ENCODE data around the gene THSD4.

THSD4 gene

DNA sequence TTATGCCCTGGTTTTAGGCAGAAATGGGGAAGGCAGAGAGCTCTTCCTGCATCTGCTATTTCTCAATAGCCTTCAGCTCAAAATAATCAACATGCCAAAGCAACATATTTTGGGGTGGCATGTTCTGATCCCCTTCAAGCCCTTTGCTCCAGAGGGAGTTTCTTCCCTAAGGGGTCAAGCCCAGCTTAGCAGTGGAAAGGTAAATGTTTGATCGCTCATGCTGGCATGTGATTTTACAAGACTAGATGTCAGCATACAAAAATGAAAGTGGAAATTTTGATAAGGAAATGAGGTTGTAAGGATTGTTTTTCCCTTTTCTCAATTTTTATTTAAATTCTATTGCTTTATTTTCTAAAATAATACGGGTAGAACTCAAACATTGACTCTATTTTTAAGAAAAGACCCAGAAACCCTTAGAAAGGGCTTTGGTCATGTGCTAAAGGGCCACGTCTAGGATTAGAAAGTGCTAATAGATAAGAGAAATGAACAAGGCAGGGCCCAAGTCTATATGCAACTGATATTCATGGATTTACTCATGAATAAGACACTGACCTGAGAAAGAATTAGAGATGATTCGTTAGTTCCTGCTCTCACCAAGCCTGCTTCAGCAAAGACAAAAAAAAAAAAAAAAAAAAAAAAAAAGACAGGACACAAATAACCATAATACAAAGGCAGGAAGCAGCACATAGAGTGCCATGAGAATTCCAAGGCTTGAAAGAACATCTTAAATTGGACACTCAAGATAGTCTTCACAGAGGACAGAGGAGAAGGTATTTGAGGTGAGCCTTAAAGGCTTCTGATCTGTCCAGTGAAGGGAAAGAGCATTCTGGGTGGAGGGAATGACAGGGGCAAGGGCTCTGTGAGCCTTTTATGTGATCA, 640.1 kb downstream of the THSD4 start:
- DNase-seq (ENCODE audit: low read depth in 1 of 2, low spot score in 1 of 2): no peak
- Histone ChIP-seq H3K27ac (replicated peaks) (no peak overlapping the region), H3K27me3 (ENCODE audit: insufficient read depth, poor library complexity, severe bottlenecking) (peaks cover 3% of the 10 kb centered on the region), H3K4me3 (replicated peaks; ENCODE audit: insufficient read depth, low read length) (no peak overlapping the region)
- TF ChIP-seq GABPA (IDR thresholded peaks at IDR 0.05; ENCODE audit: low read depth): no peak
- no peak for TF ChIP-seq SPI1 (IDR thresholded peaks at IDR 0.05; ENCODE audit: borderline replicate concordance, low read depth)
- TF ChIP-seq, protein P1, sequence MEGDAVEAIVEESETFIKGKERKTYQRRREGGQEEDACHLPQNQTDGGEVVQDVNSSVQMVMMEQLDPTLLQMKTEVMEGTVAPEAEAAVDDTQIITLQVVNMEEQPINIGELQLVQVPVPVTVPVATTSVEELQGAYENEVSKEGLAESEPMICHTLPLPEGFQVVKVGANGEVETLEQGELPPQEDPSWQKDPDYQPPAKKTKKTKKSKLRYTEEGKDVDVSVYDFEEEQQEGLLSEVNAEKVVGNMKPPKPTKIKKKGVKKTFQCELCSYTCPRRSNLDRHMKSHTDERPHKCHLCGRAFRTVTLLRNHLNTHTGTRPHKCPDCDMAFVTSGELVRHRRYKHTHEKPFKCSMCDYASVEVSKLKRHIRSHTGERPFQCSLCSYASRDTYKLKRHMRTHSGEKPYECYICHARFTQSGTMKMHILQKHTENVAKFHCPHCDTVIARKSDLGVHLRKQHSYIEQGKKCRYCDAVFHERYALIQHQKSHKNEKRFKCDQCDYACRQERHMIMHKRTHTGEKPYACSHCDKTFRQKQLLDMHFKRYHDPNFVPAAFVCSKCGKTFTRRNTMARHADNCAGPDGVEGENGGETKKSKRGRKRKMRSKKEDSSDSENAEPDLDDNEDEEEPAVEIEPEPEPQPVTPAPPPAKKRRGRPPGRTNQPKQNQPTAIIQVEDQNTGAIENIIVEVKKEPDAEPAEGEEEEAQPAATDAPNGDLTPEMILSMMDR (IDR thresholded peaks at IDR 0.05; ENCODE audit: insufficient read depth, low read length): no peak
- TF ChIP-seq, protein P2, sequence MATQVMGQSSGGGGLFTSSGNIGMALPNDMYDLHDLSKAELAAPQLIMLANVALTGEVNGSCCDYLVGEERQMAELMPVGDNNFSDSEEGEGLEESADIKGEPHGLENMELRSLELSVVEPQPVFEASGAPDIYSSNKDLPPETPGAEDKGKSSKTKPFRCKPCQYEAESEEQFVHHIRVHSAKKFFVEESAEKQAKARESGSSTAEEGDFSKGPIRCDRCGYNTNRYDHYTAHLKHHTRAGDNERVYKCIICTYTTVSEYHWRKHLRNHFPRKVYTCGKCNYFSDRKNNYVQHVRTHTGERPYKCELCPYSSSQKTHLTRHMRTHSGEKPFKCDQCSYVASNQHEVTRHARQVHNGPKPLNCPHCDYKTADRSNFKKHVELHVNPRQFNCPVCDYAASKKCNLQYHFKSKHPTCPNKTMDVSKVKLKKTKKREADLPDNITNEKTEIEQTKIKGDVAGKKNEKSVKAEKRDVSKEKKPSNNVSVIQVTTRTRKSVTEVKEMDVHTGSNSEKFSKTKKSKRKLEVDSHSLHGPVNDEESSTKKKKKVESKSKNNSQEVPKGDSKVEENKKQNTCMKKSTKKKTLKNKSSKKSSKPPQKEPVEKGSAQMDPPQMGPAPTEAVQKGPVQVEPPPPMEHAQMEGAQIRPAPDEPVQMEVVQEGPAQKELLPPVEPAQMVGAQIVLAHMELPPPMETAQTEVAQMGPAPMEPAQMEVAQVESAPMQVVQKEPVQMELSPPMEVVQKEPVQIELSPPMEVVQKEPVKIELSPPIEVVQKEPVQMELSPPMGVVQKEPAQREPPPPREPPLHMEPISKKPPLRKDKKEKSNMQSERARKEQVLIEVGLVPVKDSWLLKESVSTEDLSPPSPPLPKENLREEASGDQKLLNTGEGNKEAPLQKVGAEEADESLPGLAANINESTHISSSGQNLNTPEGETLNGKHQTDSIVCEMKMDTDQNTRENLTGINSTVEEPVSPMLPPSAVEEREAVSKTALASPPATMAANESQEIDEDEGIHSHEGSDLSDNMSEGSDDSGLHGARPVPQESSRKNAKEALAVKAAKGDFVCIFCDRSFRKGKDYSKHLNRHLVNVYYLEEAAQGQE (IDR thresholded peaks at IDR 0.05; ENCODE audit: insufficient replicate concordance, low read depth): no peak
- no peak for TF ChIP-seq POLR2AphosphoS5 (IDR thresholded peaks at IDR 0.05; ENCODE audit: low read depth)

- Histone ChIP-seq H3K27ac (replicated peaks) (no peak overlapping the region), H3K27me3 (ENCODE audit: insufficient read depth, poor library complexity, severe bottlenecking) (peaks cover under 1% of the 10 kb centered on the region), H3K4me3 (replicated peaks; ENCODE audit: insufficient read depth, low read length) (no peak overlapping the region)
- DNase-seq (ENCODE audit: low read depth in 1 of 2, low spot score in 1 of 2): no peak
- TF ChIP-seq, protein P1 (IDR thresholded peaks at IDR 0.05; ENCODE audit: insufficient read depth, low read length): no peak
- TF ChIP-seq GABPA (IDR thresholded peaks at IDR 0.05; ENCODE audit: low read depth): no peak
- no peak for TF ChIP-seq POLR2AphosphoS5 (IDR thresholded peaks at IDR 0.05; ENCODE audit: low read depth)
- TF ChIP-seq, protein P2 (IDR thresholded peaks at IDR 0.05; ENCODE audit: insufficient replicate concordance, low read depth): no peak
- no peak for TF ChIP-seq SPI1 (IDR thresholded peaks at IDR 0.05; ENCODE audit: borderline replicate concordance, low read depth)
These were observed 641.5 kb downstream of the THSD4 start for GRCh38 chr15:71756599-71757352.

- DNase-seq (ENCODE audit: low read depth in 1 of 2, low spot score in 1 of 2): no peak
- Histone ChIP-seq H3K27me3 (ENCODE audit: insufficient read depth, poor library complexity, severe bottlenecking) (no peaks in the 10 kb centered on the region), H3K27ac (replicated peaks) (no peak overlapping the region), H3K4me3 (replicated peaks; ENCODE audit: insufficient read depth, low read length) (no peak overlapping the region)
- TF ChIP-seq GABPA (IDR thresholded peaks at IDR 0.05; ENCODE audit: low read depth) (no peak), POLR2AphosphoS5 (IDR thresholded peaks at IDR 0.05; ENCODE audit: low read depth) (no peak), SPI1 (IDR thresholded peaks at IDR 0.05; ENCODE audit: borderline replicate concordance, low read depth) (no peak)
- TF ChIP-seq, protein P2 (IDR thresholded peaks at IDR 0.05; ENCODE audit: insufficient replicate concordance, low read depth): no peak
- TF ChIP-seq, protein P1 (IDR thresholded peaks at IDR 0.05; ENCODE audit: insufficient read depth, low read length): no peak
These were observed 642.7 kb downstream of the THSD4 start for GRCh38 chr15:71757741-71758530.

All from HL-60 (cell line).